SIG-M5 treated with dmso at 0.1 percent for 504 hours (cell line): ENCODE measurements around the gene DYNC1LI2.
"Not testable (repeated sequence)": the region's sequence is repeated elsewhere in the genome, so short reads cannot be mapped to it uniquely, and the experiment has no call there.

Source experiments
- DNase-seq: peaks from one replicate; lab custom pipeline; 2025; ENCODE audit not compliant: unreplicated experiment; lab: John Stamatoyannopoulos, UW

The DYNC1LI2 gene

DNA sequence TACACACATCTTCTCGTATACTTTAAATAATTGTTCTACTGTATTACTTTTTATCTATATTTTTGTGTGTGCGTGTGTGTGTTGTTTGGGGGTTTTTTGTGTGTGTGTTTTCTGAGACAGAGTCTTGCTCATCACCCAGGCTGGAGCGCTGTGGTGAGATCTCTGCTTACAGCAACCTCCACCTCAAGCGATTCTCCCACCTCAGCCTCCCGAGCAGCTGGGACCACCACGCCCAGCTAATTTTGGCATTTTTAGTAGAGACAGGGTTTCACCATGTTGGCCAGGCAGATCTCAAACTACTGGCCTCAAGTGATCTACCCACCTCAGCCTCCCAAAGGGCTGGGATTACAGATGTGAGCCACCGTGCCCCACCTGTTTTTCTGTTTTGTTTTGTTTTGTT, 53.4 kb downstream of the DYNC1LI2 start:
- DNase-seq, result no peak

DNA sequence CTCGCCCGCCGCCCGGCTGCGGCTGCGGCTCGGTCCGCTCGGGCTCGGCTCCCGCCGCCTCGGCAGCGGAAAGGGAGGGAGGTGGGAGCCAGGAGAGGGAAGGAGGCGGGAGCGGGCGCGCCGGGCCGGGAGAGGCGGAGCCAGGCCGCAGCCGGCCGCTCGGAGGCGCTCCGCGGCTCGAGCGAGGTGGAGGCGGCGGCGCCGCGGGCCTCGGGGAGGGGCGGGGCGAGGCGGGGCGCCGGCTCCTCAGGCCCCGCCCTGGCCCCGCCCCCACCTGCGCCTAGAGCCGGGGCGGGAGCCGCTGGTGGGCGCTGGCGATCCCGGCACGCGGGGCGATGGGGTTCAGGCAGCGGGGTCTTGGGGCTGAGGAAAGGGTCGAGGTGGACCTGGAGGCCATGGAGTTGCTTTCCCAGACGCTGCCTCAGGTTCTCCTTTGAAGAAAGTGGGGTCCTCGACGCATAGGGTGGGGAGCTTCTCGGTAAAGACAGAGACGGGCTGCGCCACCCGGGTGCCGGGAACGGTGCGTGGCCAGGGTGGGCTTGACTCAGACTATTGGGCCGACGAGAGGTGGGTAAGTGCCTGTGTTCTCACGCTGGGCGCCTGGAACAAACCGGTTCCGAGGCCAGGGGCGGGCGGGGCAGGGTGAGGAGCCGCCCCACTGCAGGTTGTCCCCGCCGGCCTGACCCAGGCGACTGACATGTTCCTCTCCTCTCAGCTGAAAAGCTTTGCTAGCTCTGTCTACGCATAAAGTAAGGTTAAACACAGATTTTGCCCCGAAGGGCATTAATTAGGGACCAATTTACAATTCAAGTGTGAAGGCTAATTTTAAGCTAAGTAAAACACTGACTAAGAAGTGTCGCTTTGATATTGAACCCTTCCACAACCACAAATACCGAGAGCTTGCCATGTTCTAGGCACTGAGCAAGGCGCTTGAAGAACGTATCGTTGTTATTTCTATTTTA, 54.5 kb downstream of the DYNC1LI2 start, which contains the start of gene CMTM4:
Gene CMTM4, minus strand, starts transcription at position 75 of the 962 bp plus-strand sequence. CDS start 218 bp downstream, outside the sequence.
- DNase-seq, result peak; percentile 58

DNA sequence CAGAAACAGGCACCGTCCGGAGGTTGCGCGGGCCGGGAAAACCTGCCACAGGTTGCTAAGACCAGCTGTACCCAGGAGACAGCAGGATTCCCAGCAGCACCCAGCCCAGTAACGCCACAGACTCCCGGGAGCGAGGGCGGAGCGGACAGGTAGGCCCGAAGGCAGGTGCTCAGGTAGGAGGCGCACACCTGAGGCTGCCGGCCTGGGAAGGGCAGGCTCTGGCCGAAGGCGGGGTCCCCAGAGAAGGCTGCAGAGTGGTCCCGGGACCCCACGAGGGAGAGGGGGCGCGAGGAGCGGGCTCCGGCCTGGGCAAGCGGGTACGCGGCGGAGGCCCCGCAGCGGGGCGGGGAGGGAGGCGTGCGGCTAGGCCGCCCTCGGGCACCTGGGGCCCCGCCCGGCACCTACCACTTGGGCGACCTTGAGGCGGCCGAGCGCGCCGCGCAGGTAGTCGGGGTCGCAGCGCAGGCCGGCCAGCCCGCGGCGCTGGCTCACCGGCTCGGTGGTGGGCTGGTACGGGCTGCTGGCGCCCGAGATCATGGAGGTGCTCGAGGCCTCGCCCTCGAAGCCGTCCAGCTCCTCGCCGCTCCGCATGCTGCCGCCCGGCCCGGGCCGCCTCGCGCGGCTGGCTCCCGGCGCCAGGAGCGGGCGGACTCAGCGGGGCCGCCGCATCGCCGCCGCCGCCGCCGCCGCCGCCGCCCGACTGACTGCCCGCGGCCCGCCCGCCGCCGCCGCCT, 55.3 kb downstream of the DYNC1LI2 start:
- DNase-seq, result no peak

- peak; percentile 24 for DNase-seq
Measured at GRCh38 chr16:66695471-66695934, 55.9 kb downstream of the DYNC1LI2 start.

DNA sequence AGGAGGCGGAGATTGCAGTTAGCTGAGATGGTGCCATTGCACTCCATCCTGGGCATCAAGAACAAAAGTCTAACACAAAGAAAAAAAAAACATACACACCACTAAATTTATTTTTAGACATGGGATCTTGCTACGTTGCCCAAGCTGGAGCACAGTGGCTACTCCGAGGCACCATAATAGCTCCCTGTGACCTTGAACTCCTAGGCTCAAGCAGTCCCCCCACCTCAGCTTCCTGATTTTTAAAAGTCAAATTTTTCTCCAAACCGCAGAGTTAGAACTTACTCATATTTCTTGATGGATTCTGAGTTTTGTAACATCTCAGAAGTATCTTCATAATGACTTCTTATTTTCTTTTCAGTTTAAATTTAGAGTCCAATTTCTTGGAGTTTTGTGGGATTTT, 58.3 kb downstream of the DYNC1LI2 start:
- peak; percentile 8 for DNase-seq

- DNase-seq, result no peak
Measured at GRCh38 chr16:66692341-66692740, 59.1 kb downstream of the DYNC1LI2 start.

- no peak for DNase-seq
Measured at GRCh38 chr16:66691234-66691633, 60.2 kb downstream of the DYNC1LI2 start.

- no peak for DNase-seq
Measured at GRCh38 chr16:66690106-66690847, 61.1 kb downstream of the DYNC1LI2 start.

GRCh38 chr16:66689282-66689681, 62.1 kb downstream of the DYNC1LI2 start:
- no peak for DNase-seq

DNA sequence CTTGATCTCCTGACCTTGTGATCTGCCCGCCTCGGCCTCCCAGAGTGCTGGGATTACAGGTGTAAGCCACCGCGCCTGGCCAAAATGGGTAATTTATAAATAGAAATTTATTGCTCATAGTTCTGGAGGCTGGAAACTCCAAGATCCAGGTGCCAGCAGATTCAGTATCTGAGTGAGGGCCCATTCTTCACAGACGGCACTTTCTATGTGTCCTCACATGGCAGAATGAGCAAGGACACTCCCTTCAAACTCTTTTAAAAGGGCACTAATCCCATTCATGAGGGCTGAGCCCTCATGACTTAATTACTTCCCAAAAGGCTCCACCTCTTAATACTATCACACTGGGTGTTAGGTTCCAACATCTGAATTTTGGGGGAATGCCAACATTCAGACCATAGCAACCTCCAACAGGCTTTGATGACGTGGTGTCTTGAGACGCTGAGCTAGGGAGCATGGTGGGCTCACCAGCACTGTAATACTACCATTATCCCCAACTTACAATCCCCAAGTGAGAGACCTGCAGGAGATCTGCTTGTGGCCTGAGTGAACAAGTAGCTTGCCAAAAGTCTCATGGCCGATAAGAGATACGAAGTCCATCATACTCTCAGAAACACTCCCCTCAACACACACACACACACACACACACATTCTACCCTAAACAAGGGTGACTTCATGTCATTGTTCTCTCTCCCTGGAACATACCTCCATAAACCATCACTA, 63.3 kb downstream of the DYNC1LI2 start:
- no peak for DNase-seq

DNA sequence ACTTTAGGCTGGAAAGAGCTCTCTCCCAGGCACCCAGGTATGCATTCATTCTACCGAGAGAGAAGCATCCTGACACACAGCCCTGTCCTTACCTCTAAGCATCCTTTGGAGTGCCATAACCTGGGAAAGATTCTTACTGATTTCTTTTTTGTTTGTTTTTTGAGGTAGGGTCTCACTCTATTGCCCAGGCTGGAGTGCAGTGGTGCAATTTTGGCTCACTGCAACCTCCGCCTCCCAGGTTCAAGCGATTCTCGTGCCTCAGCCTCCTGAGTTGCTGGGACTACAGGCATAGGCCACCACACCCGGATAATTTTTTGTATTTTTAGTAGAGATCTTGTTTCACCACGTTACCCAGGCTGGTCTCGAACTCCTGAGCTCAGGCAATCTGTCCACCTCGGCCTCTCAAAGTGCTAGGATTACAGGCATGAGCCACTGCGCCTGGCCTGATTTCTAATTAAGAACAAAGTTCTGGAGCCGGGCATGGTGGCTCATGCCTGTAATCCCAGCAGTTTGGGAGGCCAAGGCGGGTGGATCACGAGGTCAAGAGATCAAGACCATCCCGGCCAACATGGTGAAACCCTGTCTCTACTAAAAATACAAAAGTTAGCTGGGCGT, 65.8 kb downstream of the DYNC1LI2 start:
- DNase-seq, result not testable (repeated sequence)

GRCh38 chr16:66682271-66682670, 69.1 kb downstream of the DYNC1LI2 start:
- DNase-seq, result no peak

GRCh38 chr16:66681676-66682075, 69.7 kb downstream of the DYNC1LI2 start:
- no peak for DNase-seq

GRCh38 chr16:66678337-66678736, 73.1 kb downstream of the DYNC1LI2 start:
- DNase-seq, result no peak

DNA sequence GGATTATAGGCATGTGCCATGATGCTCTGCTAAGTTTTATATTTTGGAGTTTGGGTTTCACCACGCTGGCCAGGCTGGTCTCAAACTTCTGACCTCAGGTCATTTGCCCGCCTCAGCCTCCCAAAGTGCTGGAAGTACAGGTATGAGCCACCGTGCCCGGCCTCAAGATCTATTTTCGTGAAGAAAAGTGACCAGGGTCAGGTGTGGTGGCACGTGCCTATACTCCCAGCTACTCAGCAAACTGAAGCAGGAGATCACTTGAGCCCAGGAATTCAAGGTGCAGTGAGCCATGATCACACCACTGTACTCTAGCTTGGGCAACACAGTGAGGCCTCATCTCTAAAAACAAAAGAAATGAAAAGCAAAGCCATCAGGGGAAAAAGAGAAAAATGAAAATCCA, 73.6 kb downstream of the DYNC1LI2 start:
- no peak for DNase-seq

- DNase-seq, result no peak
Measured at GRCh38 chr16:66677179-66677578, 74.2 kb downstream of the DYNC1LI2 start.

DNA sequence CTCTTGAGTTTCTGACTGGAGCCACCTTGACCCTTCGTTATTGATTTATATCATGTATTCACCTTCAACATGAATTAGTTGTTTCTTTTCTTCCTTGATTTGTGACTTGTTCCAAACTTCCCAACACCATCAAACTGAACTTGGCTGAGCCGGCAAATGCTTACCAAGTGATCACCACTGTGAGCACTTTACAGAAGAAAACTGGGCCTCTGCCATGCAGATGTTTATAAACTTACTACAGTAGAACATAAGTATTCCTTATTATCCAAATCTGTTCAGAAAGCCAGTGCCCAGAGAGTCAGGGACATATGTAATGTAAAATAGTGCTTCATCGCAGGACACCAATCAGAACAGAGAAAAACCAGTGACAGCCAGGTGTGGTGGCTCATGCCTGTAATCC, 74.8 kb downstream of the DYNC1LI2 start:
- no peak for DNase-seq

GRCh38 chr16:66673691-66674090, 77.7 kb downstream of the DYNC1LI2 start:
- DNase-seq, result no peak
